ENCODE measurements around the gene PCIF1. TPM values are rescaled to one million over a fixed set of nuclear protein-coding genes. Genes with fewer than 3 reads are reported as not detected.

Gene PCIF1
- total RNA-seq, 1 donor from 2014 or later, result 37.8 TPM

DNA sequence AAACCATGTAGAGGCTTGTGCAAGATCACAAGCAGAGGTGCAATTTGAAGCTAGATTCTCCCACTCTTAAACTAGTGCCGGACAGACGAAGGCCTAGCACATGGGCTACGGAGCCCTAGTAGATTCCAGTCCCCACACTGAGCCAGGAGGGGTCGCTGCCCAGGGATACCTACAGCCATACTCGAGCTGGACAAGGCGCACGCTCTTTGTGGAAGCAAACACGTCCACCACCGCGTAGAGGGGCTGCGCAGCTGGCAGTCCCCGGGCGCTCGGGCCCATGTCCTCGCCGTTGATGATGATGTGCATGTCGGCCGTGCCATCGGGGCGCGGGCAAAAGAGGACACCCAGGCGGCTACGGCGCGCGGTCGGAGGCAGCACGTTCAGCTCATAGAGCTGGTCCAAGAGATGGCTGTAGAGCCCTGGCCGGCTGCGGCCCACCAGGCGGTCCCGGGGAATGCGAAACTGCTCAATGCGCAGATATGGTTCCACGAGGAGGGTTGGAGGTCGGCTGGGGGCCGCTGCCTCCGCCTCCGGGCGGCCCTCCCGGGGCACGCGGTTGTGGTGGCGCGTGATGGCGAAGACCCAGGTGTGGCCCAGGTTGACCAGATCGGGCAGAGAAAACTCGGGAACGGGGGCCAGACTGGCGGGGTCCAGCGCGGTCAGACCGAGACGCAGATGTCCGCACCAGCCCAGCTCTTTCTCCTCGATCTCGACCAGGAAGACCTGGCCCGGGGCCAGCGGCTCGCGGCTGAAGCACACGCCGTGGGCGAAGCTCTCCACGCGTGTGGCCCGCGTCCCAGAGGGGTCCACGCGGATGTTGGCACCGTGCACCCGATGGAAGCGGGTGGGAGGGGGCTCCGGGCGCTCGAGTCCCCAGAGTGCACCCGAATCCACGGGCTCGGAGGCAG, 44.2 kb upstream of the PCIF1 start:
- Mint-ChIP-seq H3K4me3 (ENCODE audit: low read depth) (peak overlapping the region; percentile 86), H3K27ac (peak overlapping the region; percentile 97), H3K27me3 (no peaks in the 10 kb centered on the region), H3K9me3 (ENCODE audit: low read depth) (no peaks in the 10 kb centered on the region), H3K36me3 (ENCODE audit: insufficient read depth) (peaks cover 5% of the 10 kb centered on the region), H3K4me1 (ENCODE audit: low read depth) (peaks cover 8% of the 10 kb centered on the region)
- DNase-seq (ENCODE audit: low spot score, unreplicated experiment), result peak; percentile 69
- TF ChIP-seq, protein P1, sequence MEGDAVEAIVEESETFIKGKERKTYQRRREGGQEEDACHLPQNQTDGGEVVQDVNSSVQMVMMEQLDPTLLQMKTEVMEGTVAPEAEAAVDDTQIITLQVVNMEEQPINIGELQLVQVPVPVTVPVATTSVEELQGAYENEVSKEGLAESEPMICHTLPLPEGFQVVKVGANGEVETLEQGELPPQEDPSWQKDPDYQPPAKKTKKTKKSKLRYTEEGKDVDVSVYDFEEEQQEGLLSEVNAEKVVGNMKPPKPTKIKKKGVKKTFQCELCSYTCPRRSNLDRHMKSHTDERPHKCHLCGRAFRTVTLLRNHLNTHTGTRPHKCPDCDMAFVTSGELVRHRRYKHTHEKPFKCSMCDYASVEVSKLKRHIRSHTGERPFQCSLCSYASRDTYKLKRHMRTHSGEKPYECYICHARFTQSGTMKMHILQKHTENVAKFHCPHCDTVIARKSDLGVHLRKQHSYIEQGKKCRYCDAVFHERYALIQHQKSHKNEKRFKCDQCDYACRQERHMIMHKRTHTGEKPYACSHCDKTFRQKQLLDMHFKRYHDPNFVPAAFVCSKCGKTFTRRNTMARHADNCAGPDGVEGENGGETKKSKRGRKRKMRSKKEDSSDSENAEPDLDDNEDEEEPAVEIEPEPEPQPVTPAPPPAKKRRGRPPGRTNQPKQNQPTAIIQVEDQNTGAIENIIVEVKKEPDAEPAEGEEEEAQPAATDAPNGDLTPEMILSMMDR (IDR thresholded peaks at IDR 0.05; ENCODE audit: unreplicated experiment), result peak; percentile 77

- Mint-ChIP-seq H3K36me3 (ENCODE audit: insufficient read depth) (peaks cover 5% of the 10 kb centered on the region), H3K4me3 (ENCODE audit: low read depth) (peak within 1 kb of the TSS; percentile 86), H3K27ac (peak within 1 kb of the TSS; percentile 97), H3K9me3 (ENCODE audit: low read depth) (no peaks in the 10 kb centered on the region), H3K27me3 (no peaks in the 10 kb centered on the region), H3K4me1 (ENCODE audit: low read depth) (peaks cover 8% of the 10 kb centered on the region)
- TF ChIP-seq, protein P1 (IDR thresholded peaks at IDR 0.05; ENCODE audit: unreplicated experiment), result no peak
- DNase-seq (ENCODE audit: low spot score, unreplicated experiment), result peak; percentile 86
Observed at GRCh38 chr20:45890985-45891983, 43.2 kb upstream of the PCIF1 start, which contains the start of the genes CTSA and NEURL2. CTSA (plus strand) TSS chr20:45891335; CDS start chr20:45891569, 234 bp downstream. NEURL2 (minus strand) TSS chr20:45891208; CDS start chr20:45890991, 217 bp downstream.

- Mint-ChIP-seq H3K27me3 (no peaks in the 10 kb centered on the region), H3K27ac (peak overlapping the region; percentile 69), H3K36me3 (ENCODE audit: insufficient read depth) (peaks cover 7% of the 10 kb centered on the region), H3K4me1 (ENCODE audit: low read depth) (peaks cover 7% of the 10 kb centered on the region), H3K9me3 (ENCODE audit: low read depth) (no peaks in the 10 kb centered on the region), H3K4me3 (ENCODE audit: low read depth) (peak overlapping the region; percentile 86)
- TF ChIP-seq, protein P1 (IDR thresholded peaks at IDR 0.05; ENCODE audit: unreplicated experiment), result no peak
- no peak for DNase-seq (ENCODE audit: low spot score, unreplicated experiment)
Observed at GRCh38 chr20:45892049-45892825, 42.2 kb upstream of the PCIF1 start.

- no peaks in the 10 kb centered on the region for H3K9me3 Mint-ChIP-seq (ENCODE audit: low read depth)
- no peaks in the 10 kb centered on the region for H3K27me3 Mint-ChIP-seq
- H3K27ac Mint-ChIP-seq, result peak overlapping the region; percentile 46
- H3K36me3 Mint-ChIP-seq (ENCODE audit: insufficient read depth), result peaks cover 7% of the 10 kb centered on the region
- H3K4me1 Mint-ChIP-seq (ENCODE audit: low read depth), result peaks cover 7% of the 10 kb centered on the region
- H3K4me3 Mint-ChIP-seq (ENCODE audit: low read depth), result peak overlapping the region; percentile 86
- TF ChIP-seq, protein P1 (IDR thresholded peaks at IDR 0.05; ENCODE audit: unreplicated experiment), result no peak
- no peak for DNase-seq (ENCODE audit: low spot score, unreplicated experiment)
Observed at GRCh38 chr20:45892828-45893500, 41.5 kb upstream of the PCIF1 start.
